GM12872 (cell line): ENCODE data around the gene DAGLB.

Experiments
- TF ChIP-seq, protein P1 (sequence below): IDR thresholded peaks from 3 replicates; pipeline ENCODE4 v1.5.1; 2011; ENCODE audit warnings: low read depth, mild to moderate bottlenecking, low read length, moderate library complexity; ENCODE audit not compliant: insufficient read depth

DAGLB gene

DNA sequence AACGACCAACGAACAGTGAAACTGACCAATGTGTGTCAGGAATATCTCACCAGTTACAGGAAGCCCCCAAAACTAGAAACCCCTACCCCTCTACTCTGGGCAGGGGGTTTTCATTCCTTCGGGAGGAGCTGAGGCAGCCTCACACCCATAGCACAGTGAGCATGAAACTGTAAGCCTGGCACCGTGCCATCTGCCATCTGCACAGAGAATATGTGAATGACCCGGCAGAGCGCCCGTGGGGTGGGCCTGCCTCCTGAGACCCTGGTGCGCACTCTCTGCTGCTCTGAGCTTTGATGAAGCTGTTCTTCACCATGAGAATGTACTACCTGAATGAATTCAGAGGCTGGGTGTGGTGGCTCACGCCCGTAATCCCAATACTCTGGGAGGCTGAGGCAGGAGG, 27.1 kb downstream of the DAGLB start:
- TF ChIP-seq, protein P1, sequence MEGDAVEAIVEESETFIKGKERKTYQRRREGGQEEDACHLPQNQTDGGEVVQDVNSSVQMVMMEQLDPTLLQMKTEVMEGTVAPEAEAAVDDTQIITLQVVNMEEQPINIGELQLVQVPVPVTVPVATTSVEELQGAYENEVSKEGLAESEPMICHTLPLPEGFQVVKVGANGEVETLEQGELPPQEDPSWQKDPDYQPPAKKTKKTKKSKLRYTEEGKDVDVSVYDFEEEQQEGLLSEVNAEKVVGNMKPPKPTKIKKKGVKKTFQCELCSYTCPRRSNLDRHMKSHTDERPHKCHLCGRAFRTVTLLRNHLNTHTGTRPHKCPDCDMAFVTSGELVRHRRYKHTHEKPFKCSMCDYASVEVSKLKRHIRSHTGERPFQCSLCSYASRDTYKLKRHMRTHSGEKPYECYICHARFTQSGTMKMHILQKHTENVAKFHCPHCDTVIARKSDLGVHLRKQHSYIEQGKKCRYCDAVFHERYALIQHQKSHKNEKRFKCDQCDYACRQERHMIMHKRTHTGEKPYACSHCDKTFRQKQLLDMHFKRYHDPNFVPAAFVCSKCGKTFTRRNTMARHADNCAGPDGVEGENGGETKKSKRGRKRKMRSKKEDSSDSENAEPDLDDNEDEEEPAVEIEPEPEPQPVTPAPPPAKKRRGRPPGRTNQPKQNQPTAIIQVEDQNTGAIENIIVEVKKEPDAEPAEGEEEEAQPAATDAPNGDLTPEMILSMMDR: no peak

DNA sequence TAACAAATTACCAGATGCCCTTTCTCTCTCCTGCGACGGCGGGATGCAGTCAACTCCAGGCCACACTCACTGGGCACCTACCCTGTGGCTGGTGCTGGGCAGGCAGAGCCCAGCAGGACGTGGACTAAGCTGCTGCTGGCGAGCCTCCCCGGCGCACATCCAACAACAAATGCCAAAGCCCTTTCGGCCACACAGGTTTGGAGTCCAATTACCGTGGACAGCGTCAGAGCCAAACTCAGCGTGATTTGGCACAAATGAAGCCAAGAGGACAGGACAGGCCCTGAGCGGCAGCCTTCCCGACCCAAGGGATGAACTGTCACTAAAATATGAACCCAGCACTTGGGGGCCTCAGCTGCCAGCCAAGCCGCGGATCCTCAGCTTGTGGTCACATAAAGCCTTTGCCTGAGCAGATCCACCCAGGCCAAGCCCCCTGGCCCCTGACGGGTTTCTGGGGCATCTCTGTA, 28.4 kb downstream of the DAGLB start:
- TF ChIP-seq, protein P1: no peak

DNA sequence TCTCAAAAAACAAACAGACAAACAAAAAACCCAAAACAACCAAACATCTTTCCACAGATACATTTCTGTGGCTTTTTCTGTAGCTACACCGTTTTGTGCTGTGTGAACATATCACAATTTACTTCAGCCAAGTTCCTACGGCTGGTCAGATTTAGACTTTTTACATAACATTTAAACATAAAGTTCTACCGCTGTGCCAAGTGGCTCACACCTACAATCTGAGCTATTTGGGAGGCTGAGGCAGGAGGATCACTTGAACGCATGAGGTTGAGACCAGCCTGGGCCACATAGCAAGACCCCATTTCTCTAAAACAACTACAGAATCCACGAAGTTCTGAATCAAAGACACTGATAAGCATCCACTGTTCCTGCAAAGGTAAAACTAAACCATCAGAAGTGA, 30.3 kb downstream of the DAGLB start:
- TF ChIP-seq, protein P1: no peak

DNA sequence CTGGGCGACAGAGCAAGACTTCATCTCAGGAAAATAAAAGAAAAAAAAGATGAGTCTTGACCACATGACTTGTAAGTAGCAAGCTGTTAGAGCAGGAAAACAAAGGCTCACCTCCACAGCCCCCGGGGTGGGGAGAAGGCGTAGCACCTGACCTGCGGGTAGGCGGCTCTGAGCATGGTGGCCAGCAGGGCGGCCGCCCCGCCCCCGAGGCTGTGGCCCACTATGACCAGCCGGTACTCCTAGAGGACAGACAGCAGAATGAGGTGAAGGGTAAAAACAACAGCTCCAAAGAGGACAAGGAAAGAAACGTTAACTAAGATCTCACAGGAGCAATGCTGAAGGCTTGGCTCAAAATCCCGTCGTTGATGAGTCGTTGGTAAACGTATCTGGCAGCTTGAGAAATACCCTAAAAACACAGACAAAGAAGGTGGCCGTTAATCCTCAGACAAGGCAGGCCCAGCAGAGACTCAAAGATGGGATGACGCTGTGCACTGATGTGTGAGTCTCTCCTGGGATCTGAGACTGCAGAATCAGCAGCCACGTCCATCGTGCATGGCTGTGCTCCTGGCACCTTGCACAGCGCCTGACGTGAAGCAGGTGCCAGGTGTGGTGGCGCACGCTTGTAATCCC, 31.1 kb downstream of the DAGLB start:
- TF ChIP-seq, protein P1: no peak

DNA sequence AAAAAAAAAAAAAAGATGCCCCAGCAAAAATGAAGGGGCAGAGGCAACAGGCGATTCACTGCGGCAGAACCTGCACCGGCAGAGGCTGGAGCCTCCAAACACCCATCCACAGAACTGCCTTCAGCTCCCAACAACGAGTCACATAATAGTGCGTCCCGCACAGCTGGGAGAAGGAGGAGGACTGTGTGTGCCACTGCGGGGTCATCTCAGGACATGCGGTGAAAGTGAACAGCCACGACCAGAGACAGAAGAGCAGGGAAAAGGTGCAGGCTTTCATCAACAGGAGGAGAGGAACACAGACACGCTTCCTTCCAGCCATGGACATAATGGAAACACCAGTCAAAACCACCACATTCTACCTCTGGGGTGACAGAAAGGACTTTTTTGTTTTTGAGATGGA, 34.1 kb downstream of the DAGLB start:
- TF ChIP-seq, protein P1: no peak

DNA sequence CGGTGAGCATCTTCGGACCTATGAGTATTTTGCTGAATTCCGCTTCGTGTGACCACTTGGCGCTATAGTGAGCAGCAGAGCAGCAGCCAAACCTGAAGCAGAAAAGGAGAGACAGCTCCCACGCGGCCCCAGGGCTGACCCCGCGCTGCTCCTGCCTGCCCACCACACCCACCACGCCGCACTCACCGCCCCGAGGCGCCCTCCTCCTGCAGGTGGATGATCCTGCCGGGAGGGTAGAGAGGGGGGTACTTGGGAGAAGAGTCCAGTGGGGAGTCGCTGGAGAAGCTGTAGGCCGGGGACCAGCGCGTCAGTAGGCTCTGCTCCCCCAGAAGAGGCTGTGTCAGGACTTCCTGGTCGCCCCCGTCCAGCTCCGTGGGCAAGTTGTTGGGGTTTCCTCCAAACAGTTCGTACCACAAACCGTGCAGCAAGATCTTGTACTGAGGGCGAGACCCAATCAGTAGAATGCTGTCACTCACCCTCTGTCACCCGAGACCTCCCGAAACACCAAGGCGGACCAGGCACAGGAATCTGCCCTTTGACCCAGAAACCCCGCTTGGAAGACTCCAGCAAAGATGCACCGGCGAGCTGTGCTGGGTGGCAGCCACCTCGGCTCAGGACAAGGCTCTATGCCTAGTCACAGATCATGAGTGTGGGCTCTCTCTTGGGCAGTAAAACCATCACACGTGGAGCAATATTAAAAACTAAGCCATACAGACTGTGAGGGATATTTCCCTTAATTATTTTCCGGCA, 37.6 kb downstream of the DAGLB start:
- TF ChIP-seq, protein P1: no peak

DNA sequence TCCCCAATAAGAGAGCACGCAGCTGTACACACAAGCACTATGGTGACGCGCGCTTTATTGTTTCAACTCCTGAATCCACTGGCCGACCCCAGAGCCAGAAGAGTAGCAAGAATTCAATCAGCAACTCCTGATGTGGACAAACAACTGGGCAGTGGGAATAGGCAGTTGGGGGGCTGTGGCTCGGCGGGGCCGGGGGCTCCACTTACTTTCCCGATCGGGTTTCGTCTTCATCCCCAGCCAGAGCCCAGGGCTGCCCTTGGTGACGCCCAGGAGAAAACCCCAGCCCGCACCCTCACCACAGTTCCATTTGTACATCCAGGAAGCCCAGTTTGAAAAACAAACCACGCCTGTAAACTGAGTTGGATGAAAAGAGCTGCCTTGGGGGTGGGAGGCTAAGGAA, 38.7 kb downstream of the DAGLB start:
- TF ChIP-seq, protein P1: no peak
